Lung (tissue), 12 donors: ENCODE data around the gene KCNJ6. TPM values are rescaled to one million over a fixed set of nuclear protein-coding genes. Genes with fewer than 3 reads are reported as not detected.

ENCODE experiments used
- ATAC-seq: fragments of 200-7000 bp; cut with Tn5 transposase; one replicate; pipeline ENCODE4 v1.9.1; 2020; ENCODE audit warnings: moderate number of reproducible peaks; ENCODE audit not compliant: insufficient read depth, low FRiP score
- DNase-seq, 3 donors: peaks; one replicate each; pipeline ENCODE4 v3.0.0-alpha.2; 2013 to 2017
- H3K27ac ChIP-seq, 2 donors: one replicate each; pipeline ENCODE4 v1.5.1; 2013; ENCODE audit warnings: mild to moderate bottlenecking in 2 of 2, moderate library complexity in 2 of 2, control low read depth in 1 of 2, inconsistent platforms in 1 of 2, low read depth in 1 of 2, low read length in 1 of 2
- H3K27me3 ChIP-seq, 3 donors: one replicate each; pipeline ENCODE4 v1.5.1; 2013; ENCODE audit warnings: low read length in 2 of 3; ENCODE audit not compliant: control insufficient read depth in 3 of 3, insufficient read depth in 3 of 3
- H3K36me3 ChIP-seq, 4 donors: one replicate each; pipeline ENCODE4 v1.5.1; 2013; ENCODE audit warnings: low read length in 4 of 4, mild to moderate bottlenecking in 1 of 4, moderate library complexity in 1 of 4; ENCODE audit not compliant: control insufficient read depth in 4 of 4, insufficient read depth in 4 of 4
- H3K4me1 ChIP-seq, 5 donors: one replicate each; pipeline ENCODE4 v1.5.1; 2013; ENCODE audit warnings: low read length in 5 of 5, mild to moderate bottlenecking in 2 of 5, moderate library complexity in 1 of 5; ENCODE audit not compliant: control insufficient read depth in 5 of 5, insufficient read depth in 5 of 5
- H3K4me3 ChIP-seq: one replicate; pipeline ENCODE4 v1.5.1; 2013; ENCODE audit warnings: mild to moderate bottlenecking, control low read depth, moderate library complexity
- H3K9ac ChIP-seq, 2 donors: one replicate each; pipeline ENCODE4 v1.5.1; 2013; ENCODE audit warnings: low read length in 2 of 2, control low read depth in 1 of 2; ENCODE audit not compliant: insufficient read depth in 1 of 2
- H3K9me3 ChIP-seq, 4 donors: one replicate each; pipeline ENCODE4 v1.5.1; 2013; ENCODE audit warnings: low read length in 3 of 4, mild to moderate bottlenecking in 1 of 4, moderate library complexity in 1 of 4; ENCODE audit not compliant: control insufficient read depth in 4 of 4, insufficient read depth in 3 of 4
- WGBS, 2 donors: extraction: QIAGEN DNeasy Blood & Tissue Kit; methylation state at CpG; one replicate each; pipeline ENCODE4 v1.1.7; 2013; 5-methylcytosine and 5-hydroxymethylcytosine counted together
- polyA plus RNA-seq, 2 donors: library from polyadenylated mRNA; stranded (reverse); fragments of 200-250 nt; gene quantifications; one replicate each; pipeline ENCODE4 v1.2.1, GENCODE V29; 2013
- total RNA-seq, 2 donors: library from RNA; depleted of rRNA in 1 of 2; stranded (reverse); fragments of >200 nt in 1 of 2; gene quantifications; one replicate each; pipeline ENCODE4 v1.2.1, GENCODE V29; 2014 to 2021
- TF ChIP-seq, protein P1 (sequence below): IDR thresholded peaks from 2 replicates; pipeline ENCODE4 v1.5.1; 2012; ENCODE audit warnings: mild to moderate bottlenecking; ENCODE audit errors: control extremely low read depth, extremely low read depth
- donor health status: control.
- donor health status: control.
- donor health status: Bipolar disorder and iron deficiency.
- donor health status: healthy.
- donor health status: DM: yes; HTN: yes; CAD: no.

KCNJ6 gene
- total and polyA plus RNA-seq, 4 donors, result 0.01 to 0.31 (median 0.03) TPM

GRCh38 chr21:37805266-37805665 is 111.0 kb downstream of the KCNJ6 start:
- WGBS, 2 donors, result 12 to 32% methylated on average over 2 of the region's 2 CpGs
- Histone ChIP-seq H3K27me3 (no peaks in the 10 kb centered on the region), H3K4me1 (peaks cover 0 to 10% (median 8%) of the 10 kb centered on the region in 5 donors), H3K4me3 (no peak overlapping the region), H3K27ac (no peak overlapping the region), H3K9me3 (peaks cover 0 to 4% (median 3%) of the 10 kb centered on the region in 4 donors), H3K36me3 (no peaks in the 10 kb centered on the region), H3K9ac (no peak overlapping the region)
- no peak for ATAC-seq
- DNase-seq, result no peak
- TF ChIP-seq, protein P1, sequence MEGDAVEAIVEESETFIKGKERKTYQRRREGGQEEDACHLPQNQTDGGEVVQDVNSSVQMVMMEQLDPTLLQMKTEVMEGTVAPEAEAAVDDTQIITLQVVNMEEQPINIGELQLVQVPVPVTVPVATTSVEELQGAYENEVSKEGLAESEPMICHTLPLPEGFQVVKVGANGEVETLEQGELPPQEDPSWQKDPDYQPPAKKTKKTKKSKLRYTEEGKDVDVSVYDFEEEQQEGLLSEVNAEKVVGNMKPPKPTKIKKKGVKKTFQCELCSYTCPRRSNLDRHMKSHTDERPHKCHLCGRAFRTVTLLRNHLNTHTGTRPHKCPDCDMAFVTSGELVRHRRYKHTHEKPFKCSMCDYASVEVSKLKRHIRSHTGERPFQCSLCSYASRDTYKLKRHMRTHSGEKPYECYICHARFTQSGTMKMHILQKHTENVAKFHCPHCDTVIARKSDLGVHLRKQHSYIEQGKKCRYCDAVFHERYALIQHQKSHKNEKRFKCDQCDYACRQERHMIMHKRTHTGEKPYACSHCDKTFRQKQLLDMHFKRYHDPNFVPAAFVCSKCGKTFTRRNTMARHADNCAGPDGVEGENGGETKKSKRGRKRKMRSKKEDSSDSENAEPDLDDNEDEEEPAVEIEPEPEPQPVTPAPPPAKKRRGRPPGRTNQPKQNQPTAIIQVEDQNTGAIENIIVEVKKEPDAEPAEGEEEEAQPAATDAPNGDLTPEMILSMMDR, result no peak

GRCh38 chr21:37804001-37804400 is 112.3 kb downstream of the KCNJ6 start:
- Histone ChIP-seq H3K4me3 (no peak overlapping the region), H3K4me1 (peaks cover 0 to 10% (median 8%) of the 10 kb centered on the region in 5 donors), H3K27ac (no peak overlapping the region), H3K9me3 (peaks cover 0 to 4% (median 3%) of the 10 kb centered on the region in 4 donors), H3K36me3 (no peaks in the 10 kb centered on the region), H3K9ac (no peak overlapping the region), H3K27me3 (no peaks in the 10 kb centered on the region)
- TF ChIP-seq, protein P1, result no peak
- 32 to 81% methylated on average over 1 of the region's 1 CpG for WGBS, 2 donors
- DNase-seq (no peak), ATAC-seq (no peak)

- H3K9me3 ChIP-seq, result peaks cover 0 to 4% (median 3%) of the 10 kb centered on the region in 4 donors
- no peak overlapping the region for H3K27ac ChIP-seq
- no peak for ATAC-seq
- no peaks in the 10 kb centered on the region for H3K27me3 ChIP-seq
- 82 to 89% methylated on average over 8 of the region's 8 CpGs for WGBS, 2 donors
- no peak overlapping the region for H3K4me3 ChIP-seq
- H3K36me3 ChIP-seq, result no peaks in the 10 kb centered on the region
- H3K4me1 ChIP-seq, result peaks cover 0 to 10% (median 8%) of the 10 kb centered on the region in 5 donors
- H3K9ac ChIP-seq, result no peak overlapping the region
- TF ChIP-seq, protein P1, result no peak
- DNase-seq, result no peak
Observed at GRCh38 chr21:37803101-37803651, 113.1 kb downstream of the KCNJ6 start.
